Liver (tissue), 9 donors: ENCODE results near the gene MICU1. TPM values are rescaled to one million over a fixed set of nuclear protein-coding genes. Genes with fewer than 3 reads are reported as not detected.

Experiments
- DNase-seq: peaks from one replicate; pipeline ENCODE4 v3.0.0-alpha.2; 2017; ENCODE audit warnings: low spot score
- H3K27ac ChIP-seq, 2 donors: one replicate each; pipeline ENCODE4 v1.7.0; 2013; ENCODE audit warnings: inconsistent platforms in 2 of 2, low read length in 2 of 2, control low read depth in 1 of 2, low read depth in 1 of 2, mild to moderate bottlenecking in 1 of 2
- H3K27me3 ChIP-seq, 4 donors: one replicate each; pipeline versions ENCODE4 v1.6.1 to v1.7.0; 2013; ENCODE audit warnings: low read length in 3 of 4, inconsistent platforms in 1 of 4, mild to moderate bottlenecking in 1 of 4, moderate library complexity in 1 of 4; ENCODE audit not compliant: control insufficient read depth in 4 of 4, insufficient read depth in 4 of 4
- H3K36me3 ChIP-seq, 4 donors: one replicate each; pipeline versions ENCODE4 v1.6.1 to v1.7.0; 2013; ENCODE audit warnings: low read length in 3 of 4, mild to moderate bottlenecking in 3 of 4, low read depth in 1 of 4, moderate library complexity in 1 of 4; ENCODE audit not compliant: control insufficient read depth in 4 of 4, insufficient read depth in 3 of 4
- H3K4me1 ChIP-seq, 4 donors: one replicate each; pipeline versions ENCODE4 v1.6.1 to v1.7.0; 2013; ENCODE audit warnings: low read length in 3 of 4, mild to moderate bottlenecking in 3 of 4, moderate library complexity in 1 of 4; ENCODE audit not compliant: control insufficient read depth in 4 of 4, insufficient read depth in 4 of 4
- H3K4me3 ChIP-seq, 3 donors: one replicate each; pipeline versions ENCODE4 v1.6.1 to v1.7.0; 2013; ENCODE audit warnings: low read length in 3 of 3, control low read depth in 1 of 3, low read depth in 1 of 3, mild to moderate bottlenecking in 1 of 3
- H3K9ac ChIP-seq, 2 donors: one replicate each; pipeline ENCODE4 v1.7.0; 2013; ENCODE audit warnings: low read length in 2 of 2, mild to moderate bottlenecking in 2 of 2, moderate library complexity in 2 of 2, control low read depth in 1 of 2, low read depth in 1 of 2
- H3K9me3 ChIP-seq, 4 donors: one replicate each; pipeline versions ENCODE4 v1.6.1 to v1.7.0; 2013; ENCODE audit warnings: low read length in 3 of 4; ENCODE audit not compliant: control insufficient read depth in 4 of 4
- ATF3 ChIP-seq: IDR thresholded peaks from 2 replicates; pipeline ENCODE4 v1.6.1; 2016; ENCODE audit warnings: antibody characterized with exemption
- CTCF ChIP-seq: fragments of 150-350 bp; IDR thresholded peaks from 2 replicates; pipeline ENCODE4 v1.5.1; 2017; ENCODE audit warnings: improper control_type of control experiment, low read depth, low read length; ENCODE audit not compliant: missing input control
- EGR1 ChIP-seq, 2 donors: IDR thresholded peaks; 2 replicates each; pipeline ENCODE4 v1.6.1; 2016 to 2018; ENCODE audit warnings: antibody characterized with exemption in 2 of 2, low read depth in 2 of 2
- FOXA1 ChIP-seq: IDR thresholded peaks from 2 replicates; pipeline ENCODE4 v1.6.1; 2016; ENCODE audit warnings: antibody characterized with exemption
- FOXA2 ChIP-seq: IDR thresholded peaks from 2 replicates; pipeline ENCODE4 v1.6.1; 2016; ENCODE audit warnings: antibody characterized with exemption
- HNF4A ChIP-seq, 2 donors: conservative IDR thresholded peaks; 2 replicates each; pipeline ENCODE4 v1.6.1; 2016; ENCODE audit warnings: antibody characterized with exemption in 2 of 2, mild to moderate bottlenecking in 2 of 2
- HNF4G ChIP-seq: IDR thresholded peaks from 2 replicates; pipeline ENCODE4 v1.6.1; 2016; ENCODE audit warnings: antibody characterized with exemption
- NR2F2 ChIP-seq: IDR thresholded peaks from 2 replicates; pipeline ENCODE4 v1.6.1; 2016; ENCODE audit warnings: antibody characterized with exemption
- RAD21 ChIP-seq, 2 donors: IDR thresholded peaks; 2 replicates each; pipeline ENCODE4 v1.6.1; 2016; ENCODE audit warnings: antibody characterized with exemption in 2 of 2, mild to moderate bottlenecking in 2 of 2
- REST ChIP-seq: IDR thresholded peaks from 2 replicates; pipeline ENCODE4 v1.6.1; 2016; ENCODE audit warnings: antibody characterized with exemption, mild to moderate bottlenecking
- RXRA ChIP-seq, 2 donors: IDR thresholded peaks; 2 replicates each; pipeline ENCODE4 v1.6.1; 2017 to 2018; ENCODE audit warnings: antibody characterized with exemption in 2 of 2, mild to moderate bottlenecking in 1 of 2
- TAF1 ChIP-seq: conservative IDR thresholded peaks from 2 replicates; pipeline ENCODE4 v1.6.1; 2016; ENCODE audit warnings: antibody characterized with exemption, mild to moderate bottlenecking
- YY1 ChIP-seq: IDR thresholded peaks from 2 replicates; pipeline ENCODE4 v1.6.1; 2016; ENCODE audit warnings: antibody characterized with exemption, mild to moderate bottlenecking
- ZBTB33 ChIP-seq: IDR thresholded peaks from 2 replicates; pipeline ENCODE4 v1.6.1; 2016; ENCODE audit warnings: antibody characterized with exemption
- WGBS: extraction: QIAGEN DNeasy Blood & Tissue Kit; methylation state at CpG from one replicate; pipeline ENCODE4 v1.1.7; 2013; 5-methylcytosine and 5-hydroxymethylcytosine counted together
- polyA plus RNA-seq, 2 donors: library from polyadenylated mRNA; stranded (reverse) in 1 of 2; unstranded in 1 of 2; fragments of 200-250 nt in 1 of 2; fragments of >200 nt in 1 of 2; fragmentation: Nextera tagmentation in 1 of 2; extraction: Ambion mirVana in 1 of 2; gene quantifications; one replicate each; pipeline versions ENCODE4 v1.2.1 to v1.2.3, GENCODE V29; 2013 to 2015
- total RNA-seq, 2 donors: library from RNA; depleted of rRNA; stranded (reverse); fragments of >200 nt; gene quantifications; one replicate each; pipeline ENCODE4 v1.2.3, GENCODE V29; 2014
- donor health status: healthy.
- donor health status: healthy.
- donor health status: healthy.
- donor health status: healthy.
- donor health status: healthy.

Gene MICU1
- total and polyA plus RNA-seq, 4 donors = 26.4 to 47.4 (median 32.1) TPM

- TF ChIP-seq HNF4A (conservative IDR thresholded peaks at IDR 0.05) = no peak
Observed at GRCh38 chr10:72509941-72510340, 115.9 kb downstream of the MICU1 start (continued).

GRCh38 chr10:72509206-72509799, 116.6 kb downstream of the MICU1 start:
- DNase-seq = no peak
- peaks cover 0 to 17% (median 3%) of the 10 kb centered on the region in 4 donors for H3K36me3 ChIP-seq
- TF ChIP-seq HNF4A (conservative IDR thresholded peaks at IDR 0.05) = peak; percentile 50 to 52
- TF ChIP-seq FOXA1 = no peak
- no peak for TF ChIP-seq EGR1 (IDR thresholded peaks at IDR 0.05; ENCODE audit: low read depth in 2 of 2)
- H3K4me1 ChIP-seq = peaks cover 1 to 20% (median 8%) of the 10 kb centered on the region in 4 donors
- no peak overlapping the region for H3K4me3 ChIP-seq
- 75% methylated on average over 4 of the region's 4 CpGs for WGBS
- no peaks in the 10 kb centered on the region for H3K27me3 ChIP-seq
- H3K27ac ChIP-seq = peak overlapping the region; percentile 22 to 53
- H3K9ac ChIP-seq = no peak overlapping the region
- no peaks in the 10 kb centered on the region for H3K9me3 ChIP-seq

GRCh38 chr10:72508033-72508432, 117.8 kb downstream of the MICU1 start:
- H3K9me3 ChIP-seq = no peaks in the 10 kb centered on the region
- 71% methylated on average over 2 of the region's 2 CpGs for WGBS
- H3K36me3 ChIP-seq = peaks cover 0 to 17% (median 3%) of the 10 kb centered on the region in 4 donors
- DNase-seq = no peak
- TF ChIP-seq FOXA1 = no peak
- no peak for TF ChIP-seq EGR1 (IDR thresholded peaks at IDR 0.05; ENCODE audit: low read depth in 2 of 2)
- no peak for TF ChIP-seq RXRA (IDR thresholded peaks at IDR 0.05)
- no peak overlapping the region for H3K9ac ChIP-seq
- no peak overlapping the region for H3K27ac ChIP-seq
- peaks cover 1 to 26% (median 15%) of the 10 kb centered on the region in 4 donors for H3K4me1 ChIP-seq
- H3K27me3 ChIP-seq = no peaks in the 10 kb centered on the region
- H3K4me3 ChIP-seq = no peak overlapping the region

- Histone ChIP-seq H3K27me3 (no peaks in the 10 kb centered on the region), H3K4me3 (no peak overlapping the region), H3K36me3 (peaks cover 0 to 17% (median 3%) of the 10 kb centered on the region in 4 donors), H3K9ac (no peak overlapping the region), H3K4me1 (peaks cover 1 to 25% (median 17%) of the 10 kb centered on the region in 4 donors), H3K9me3 (no peaks in the 10 kb centered on the region), H3K27ac (no peak overlapping the region)
- TF ChIP-seq RAD21 (IDR thresholded peaks at IDR 0.05) (no peak), FOXA2 (no peak), ATF3 (no peak), REST (no peak), HNF4G (no peak), CTCF (no peak), ZBTB33 (no peak), FOXA1 (no peak), NR2F2 (no peak), YY1 (no peak), TAF1 (no peak)
- no peak for DNase-seq
Observed at GRCh38 chr10:72506474-72506873, 119.4 kb downstream of the MICU1 start.
